HepG2 (cell line): ENCODE results near the gene RHAG. TPM values are rescaled to one million over a fixed set of nuclear protein-coding genes. Genes with fewer than 3 reads are reported as not detected.
"Not testable (repeated sequence)": the region's sequence is repeated elsewhere in the genome, so short reads cannot be mapped to it uniquely, and the experiment has no call there.

Experiments used
- ATAC-seq: fragments of 200-7000 bp; cut with Tn5 transposase; 3 replicates; pipeline ENCODE4 v1.9.1; 2020; ENCODE audit warnings: mild to moderate bottlenecking, moderate library complexity
- BruUV-seq: library from RNA; stranded (reverse); fragments of 400-500 nt; replicated peaks from 2 replicates; lab custom pipeline; 2021; lab: Mats Ljungman, UMichigan
- CTCF ChIA-PET: fragments of 300-600 bp; formaldehyde crosslinking; extraction: SDS; loops from one replicate; lab custom pipeline; 2021; ENCODE audit warnings: low total read pairs, inconsistent platforms, low intra/inter-chr PET ratio; lab: Yijun Ruan, JAX
- POLR2A ChIA-PET: fragments of 350-600 bp; sonication (Branson Sonifier 250); formaldehyde crosslinking; loops from one replicate; lab custom pipeline; 2020; ENCODE audit warnings: antibody characterized with exemption, inconsistent platforms; lab: Yijun Ruan, JAX
- DNase-seq: peaks from one replicate; pipeline ENCODE4 v3.0.0-alpha.2; 2015; ENCODE audit warnings: low spot score
- FAIRE-seq: peaks from 3 replicates; lab custom pipeline; 2011; peaks lifted over from hg19 to GRCh38; lab: Jason Lieb, UNC
- H2AFZ ChIP-seq: one replicate; pipeline ENCODE4 v1.6.1; 2011; ENCODE audit warnings: low read length, inconsistent platforms
- H3K27ac ChIP-seq: fragments of 300-600 bp; 3 replicates; pipeline ENCODE4 v1.8.0; 2011; ENCODE audit warnings: mixed run types, mild to moderate bottlenecking, mixed read lengths, low read length, inconsistent platforms; ENCODE audit not compliant: insufficient read depth; ENCODE audit errors: extremely low read length
- H3K27me3 ChIP-seq, 2 experiments: fragments of 200-600 bp in 1 of 2; 2 replicates in 1 of 2; 3 replicates in 1 of 2; pipeline versions ENCODE4 v1.6.0 to v1.8.0; 2011; ENCODE audit warnings: low read length in 2 of 2, mild to moderate bottlenecking in 2 of 2, moderate library complexity in 2 of 2, inconsistent platforms in 1 of 2; ENCODE audit not compliant: insufficient read depth in 2 of 2, control insufficient read depth in 1 of 2
- H3K36me3 ChIP-seq, 2 experiments: fragments of 200-600 bp in 1 of 2; replicated peaks in 1 of 2; 2 replicates in 1 of 2; 3 replicates in 1 of 2; pipeline versions ENCODE4 v1.5.1 to v1.8.0; 2011; ENCODE audit warnings: low read length in 2 of 2, inconsistent platforms in 1 of 2; ENCODE audit not compliant: insufficient read depth in 2 of 2, control insufficient read depth in 1 of 2
- H3K4me1 ChIP-seq: 2 replicates; pipeline ENCODE4 v1.5.1; 2012; ENCODE audit warnings: low read length, inconsistent platforms; ENCODE audit not compliant: insufficient read depth
- H3K4me2 ChIP-seq: 2 replicates; pipeline ENCODE4 v1.6.0; 2011; ENCODE audit warnings: low read depth, low read length, inconsistent platforms
- H3K4me3 ChIP-seq, 3 experiments: fragments of 200-600 bp in 1 of 3; sonication (generic), shearing (Covaris generic) in 1 of 3; replicated peaks in 1 of 3; 2 replicates each; pipeline ENCODE4 v1.5.1; 2011 to 2016; ENCODE audit warnings: low read length in 3 of 3, inconsistent platforms in 2 of 3, low read depth in 2 of 3, mild to moderate bottlenecking in 2 of 3, control low read depth in 1 of 3, mixed read lengths in 1 of 3; ENCODE audit not compliant: insufficient read depth in 1 of 3
- H3K79me2 ChIP-seq: one replicate; pipeline ENCODE4 v1.6.1; 2011; ENCODE audit warnings: low read length, inconsistent platforms; ENCODE audit not compliant: insufficient read depth
- H3K9ac ChIP-seq: 2 replicates; pipeline ENCODE4 v1.6.0; 2011; ENCODE audit warnings: mild to moderate bottlenecking, low read depth, low read length, inconsistent platforms; ENCODE audit not compliant: insufficient read depth
- H3K9me3 ChIP-seq: 2 replicates; pipeline ENCODE4 v1.5.1; 2012; ENCODE audit warnings: mild to moderate bottlenecking, low read length
- H4K20me1 ChIP-seq: 2 replicates; pipeline ENCODE4 v1.6.0; 2011; ENCODE audit warnings: inconsistent platforms, mild to moderate bottlenecking, low read length, moderate library complexity; ENCODE audit not compliant: insufficient read depth
- CEBPZ ChIP-seq: IDR thresholded peaks from 2 replicates; pipeline ENCODE4 v1.6.1; 2012; ENCODE audit warnings: low read length, improper control_type of control experiment
- CENPBD1 ChIP-seq: sonication (generic); formaldehyde crosslinking; IDR thresholded peaks from 2 replicates; pipeline ENCODE4 v1.8.0; 2022; ENCODE audit warnings: missing genetic modification reagents, low read depth, mild to moderate bottlenecking, borderline replicate concordance
- FOXP1 ChIP-seq, 2 experiments: fragments of 450-650 bp in 1 of 2; IDR thresholded peaks; 2 replicates each; pipeline ENCODE4 v1.6.1; 2017 to 2018; ENCODE audit warnings: antibody characterized with exemption in 1 of 2
- HNRNPLL ChIP-seq: fragments of 200-400 bp; formaldehyde crosslinking; IDR thresholded peaks from 2 replicates; pipeline ENCODE4 v1.6.1; 2017; ENCODE audit warnings: mild to moderate bottlenecking, low read depth, low read length; ENCODE audit not compliant: poor library complexity, severe bottlenecking
- IKZF4 ChIP-seq: sonication (generic); formaldehyde crosslinking; IDR thresholded peaks from 2 replicates; pipeline ENCODE4 v1.5.1; 2020; ENCODE audit warnings: borderline replicate concordance, mild to moderate bottlenecking, low read depth, missing genetic modification reagents; ENCODE audit errors: not compliant biosample characterization
- MED8 ChIP-seq: sonication (generic); formaldehyde crosslinking; IDR thresholded peaks from 2 replicates; pipeline ENCODE4 v1.8.1; 2023; ENCODE audit warnings: mild to moderate bottlenecking, missing genetic modification reagents; ENCODE audit not compliant: insufficient replicate concordance
- RARA ChIP-seq: IDR thresholded peaks from 2 replicates; pipeline ENCODE4 v1.6.1; 2016; ENCODE audit warnings: missing genetic modification reagents, missing compliant biosample characterization
- SMARCE1 ChIP-seq: fragments of 450-650 bp; IDR thresholded peaks from 2 replicates; pipeline ENCODE4 v1.6.1; 2017; ENCODE audit warnings: borderline replicate concordance
- TBX2 ChIP-seq: sonication (generic); formaldehyde crosslinking; IDR thresholded peaks from 2 replicates; pipeline ENCODE4 v1.5.0; 2020; ENCODE audit warnings: missing genetic modification reagents, mild to moderate bottlenecking, borderline replicate concordance
- TGIF2 ChIP-seq: IDR thresholded peaks from 2 replicates; pipeline ENCODE4 v1.6.1; 2016; ENCODE audit warnings: control low read depth, missing compliant biosample characterization
- ZNF282 ChIP-seq: fragments of 450-650 bp; IDR thresholded peaks from 2 replicates; pipeline ENCODE4 v1.6.1; 2018; ENCODE audit not compliant: partially characterized antibody
- ZNF33A ChIP-seq: sonication (generic); formaldehyde crosslinking; IDR thresholded peaks from 2 replicates; pipeline ENCODE4 v1.5.1; 2020; ENCODE audit warnings: missing genetic modification reagents, mild to moderate bottlenecking, moderate library complexity, borderline replicate concordance
- ZNF382 ChIP-seq: sonication (generic); formaldehyde crosslinking; IDR thresholded peaks from 2 replicates; pipeline ENCODE4 v1.5.0; 2020; ENCODE audit warnings: missing genetic modification reagents, mild to moderate bottlenecking, borderline replicate concordance
- ZNF547 ChIP-seq: sonication (generic); formaldehyde crosslinking; IDR thresholded peaks from 2 replicates; pipeline ENCODE4 v1.5.1; 2020; ENCODE audit warnings: mild to moderate bottlenecking, missing genetic modification reagents
- ZNF629 ChIP-seq: sonication (generic); formaldehyde crosslinking; conservative IDR thresholded peaks from 2 replicates; pipeline ENCODE4 v1.5.0; 2020; ENCODE audit warnings: missing genetic modification reagents
- ZNF703 ChIP-seq: sonication (generic); formaldehyde crosslinking; IDR thresholded peaks from 2 replicates; pipeline ENCODE4 v1.5.1; 2020; ENCODE audit warnings: missing genetic modification reagents, mild to moderate bottlenecking, moderate library complexity, borderline replicate concordance
- WGBS: methylation state at CpG from one replicate; pipeline ENCODE4 v1.1.6; 2017; ENCODE audit warnings: low lambda C conversion rate; 5-methylcytosine and 5-hydroxymethylcytosine counted together
- in situ Hi-C: cut with HindIII; loops from 2 replicates; pipeline ENCODE4 v1.10.0; 2017; ENCODE audit warnings: low pct_unique_long_range_greater_than_20kb; ENCODE audit not compliant: extremely low pct_ligation_motif_present
- intact Hi-C: fragments of 100-400 bp; cut with micrococcal nuclease; formaldehyde crosslinking; loops from one replicate; pipeline ENCODE4 v1.10.0; 2022; ENCODE audit not compliant: unreplicated experiment
- polyA plus RNA-seq, 8 experiments: library from polyadenylated mRNA; depleted of rRNA in 3 of 8; stranded (reverse) in 7 of 8; unstranded in 1 of 8; fragments of >200 nt; fragmentation: Illumina TruSeq in 4 of 8; extraction: Trizol in 4 of 8; gene quantifications; 2 replicates each; pipeline versions ENCODE4 v1.2.1 to v1.2.3, GENCODE V29; 2011 to 2016; ENCODE audit warnings: low read depth in 4 of 8, missing spikeins in 1 of 8, mixed read lengths in 1 of 8; ENCODE audit not compliant: insufficient read depth in 1 of 8
- total RNA-seq, 5 experiments: library from RNA; depleted of rRNA; stranded (reverse); fragments of >200 nt; fragmentation: Illumina TruSeq; extraction: Trizol; gene quantifications; 2 replicates each; pipeline ENCODE4 v1.2.3, GENCODE V29; 2016; ENCODE audit warnings: low read depth in 1 of 5

Gene RHAG
- total and polyA plus RNA-seq, 2 of the 13 experiments (the other 11 are each of a cell fraction or from before 2014, with no cell fraction given), result not detected

- H4K20me1 ChIP-seq, H3K36me3 ChIP-seq, BruUV-seq, H3K27ac ChIP-seq, H3K4me1 ChIP-seq, H3K9me3 ChIP-seq, FAIRE-seq, H3K4me3 ChIP-seq, H2AFZ ChIP-seq, DNase-seq, H3K79me2 ChIP-seq, intact Hi-C loops, in situ Hi-C loops, CTCF ChIA-PET, H3K4me2 ChIP-seq, H3K27me3 ChIP-seq, ATAC-seq, POLR2A ChIA-PET, H3K9ac ChIP-seq: not testable (repeated sequence)
- WGBS, result 49% methylated on average over 5 of the region's 5 CpGs
Measured at GRCh38 chr6:49587262-49587661, 49.4 kb downstream of the RHAG start.

GRCh38 chr6:49582529-49582928 lies 54.1 kb downstream of the RHAG start:
- intact Hi-C loops, result no loop called here
- no TSS peak for BruUV-seq
- Histone ChIP-seq H3K4me2 (no peak overlapping the region), H3K27ac (no peak overlapping the region), H3K27me3 (no peaks in the 10 kb centered on the region), H3K9ac (no peak overlapping the region), H3K79me2 (no peaks in the 10 kb centered on the region), H3K9me3 (no peaks in the 10 kb centered on the region), H3K36me3 (no peaks in the 10 kb centered on the region), H4K20me1 (no peaks in the 10 kb centered on the region), H3K4me3 (no peak overlapping the region), H2AFZ (no peak overlapping the region), H3K4me1 (no peaks in the 10 kb centered on the region)
- POLR2A ChIA-PET, result no interaction called here
- FAIRE-seq (no peak), ATAC-seq (no peak), DNase-seq (no peak)
- in situ Hi-C loops, result no loop called here
- WGBS, result 58% methylated on average over 1 of the region's 1 CpG
- CTCF ChIA-PET, result no interaction called here
- TF ChIP-seq SMARCE1 (no peak), ZNF382 (CRISPR knock-in tag) (no peak), FOXP1 (IDR thresholded peaks at IDR 0.05) (no peak), FOXP1 (CRISPR knock-in tag; IDR thresholded peaks at IDR 0.05) (no peak), ZNF547 (CRISPR knock-in tag) (no peak), MED8 (CRISPR knock-in tag) (no peak), CENPBD1 (CRISPR knock-in tag) (no peak), TGIF2 (CRISPR knock-in tag) (no peak), TBX2 (no peak), ZNF282 (no peak), RARA (CRISPR knock-in tag) (no peak), IKZF4 (CRISPR knock-in tag) (no peak), CEBPZ (no peak), HNRNPLL (no peak), ZNF629 (CRISPR knock-in tag) (no peak), ZNF703 (CRISPR knock-in tag) (no peak), ZNF33A (CRISPR knock-in tag) (no peak)
